ENCODE measurements around the gene WWC2. TPM values are rescaled to one million over a fixed set of nuclear protein-coding genes. Genes with fewer than 3 reads are reported as not detected.

WWC2 gene
- total and polyA plus RNA-seq, 2 donors (not counting 3 experiments of a cell fraction or from before 2014, with no cell fraction given) = 12.9 to 52.2 TPM

DNA sequence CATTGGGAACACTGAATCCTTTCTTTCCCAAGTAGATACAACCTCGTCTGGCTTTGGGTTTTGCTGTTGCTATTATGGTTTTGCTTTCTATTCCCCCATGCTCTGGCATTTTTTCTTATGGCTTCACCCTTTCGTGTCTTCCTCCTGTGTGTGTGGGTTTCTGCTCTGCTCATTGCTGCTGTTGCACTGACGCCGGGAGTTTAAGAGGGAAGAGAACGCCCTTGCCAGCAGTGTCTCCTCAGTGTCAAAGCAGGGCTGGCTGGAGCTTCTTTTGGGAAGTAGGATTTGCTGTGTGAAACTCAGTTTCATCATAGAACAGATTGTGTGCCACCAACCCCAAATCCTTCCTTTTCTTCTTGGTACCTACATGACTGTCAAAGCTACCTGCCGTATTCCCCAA lies 157.3 kb downstream of the WWC2 start:
- no peak overlapping the region for H3K27ac ChIP-seq (ENCODE audit: insufficient read depth, low read depth, low read length)
- CTCF ChIA-PET = interaction anchor here (0.5 to 9.6 kb wide), 33 partner anchors 8 to 348 kb away, joined by 3 to 228 read pairs (median 4); partner anchors contain the start of gene WWC2
- H3K27me3 ChIP-seq (ENCODE audit: control insufficient read depth in 2 of 2, insufficient read depth in 2 of 2, low read length in 2 of 2) = no peaks in the 10 kb centered on the region
- no peak overlapping the region for H3K4me3 ChIP-seq (replicated peaks in 1 of 3; ENCODE audit: insufficient read depth in 1 of 3, low read depth in 1 of 3, low read length in 3 of 3)
- no peak overlapping the region for H3K9ac ChIP-seq (replicated peaks; ENCODE audit: extremely low read depth, insufficient read depth, low read length)
- dilution Hi-C loops (cut with MboI; ENCODE audit: extremely low pct_ligation_motif_present, low sequenced_read_pairs) (loop anchor here (10.0 to 25.0 kb wide), 2 partner anchors 162 to 344 kb away; partner anchors contain the start of genes DCTD and WWC2), intact Hi-C loops (cut with micrococcal nuclease) (loop anchor here (1.0 kb wide), 3 partner anchors 157 to 318 kb away; partner anchors contain the start of gene WWC2)
- no peaks in the 10 kb centered on the region for H4K20me1 ChIP-seq (replicated peaks; ENCODE audit: control insufficient read depth, extremely low read depth, insufficient read depth, low read length)
- no TSS peak for BruUV-seq (replicated peaks)
- FAIRE-seq (peak; percentile 21), DNase-seq (ENCODE audit: low read depth, low spot score) (no peak)
- no peaks in the 10 kb centered on the region for H3K9me1 ChIP-seq (replicated peaks; ENCODE audit: control insufficient read depth, extremely low read depth, insufficient read depth, low read length)
- peaks cover 2 to 19% of the 10 kb centered on the region in 2 experiments for H3K36me3 ChIP-seq (ENCODE audit: control insufficient read depth in 2 of 2, extremely low read depth in 1 of 2, insufficient read depth in 2 of 2, low read length in 2 of 2)
- H2AFZ ChIP-seq (ENCODE audit: low read depth, low read length) = no peak overlapping the region
- no peaks in the 10 kb centered on the region for H3K4me1 ChIP-seq (ENCODE audit: control insufficient read depth, extremely low read depth, insufficient read depth, low read length)
- POLR2A ChIA-PET = no interaction called here
- no peaks in the 10 kb centered on the region for H3K79me2 ChIP-seq (ENCODE audit: control insufficient read depth, insufficient read depth, low read length)
- no peak overlapping the region for H3K4me2 ChIP-seq (ENCODE audit: insufficient read depth, low read length)
- no peaks in the 10 kb centered on the region for H3K9me3 ChIP-seq (replicated peaks; ENCODE audit: control insufficient read depth, insufficient read depth, low read length)
- TF ChIP-seq MYC (IDR thresholded peaks at IDR 0.05; ENCODE audit: low read depth, low read length) = no peak
- no peak for TF ChIP-seq POLR2AphosphoS5 (IDR thresholded peaks at IDR 0.05; ENCODE audit: insufficient read depth, low read depth, low read length)
- no peak for TF ChIP-seq EZH2 (IDR thresholded peaks at IDR 0.05; ENCODE audit: borderline replicate concordance, low read depth, low read length, severe bottlenecking)
- TF ChIP-seq GATA2 (IDR thresholded peaks at IDR 0.05; ENCODE audit: insufficient read depth, insufficient read length, low read depth, low read length) = no peak
- no peak for TF ChIP-seq JUN (IDR thresholded peaks at IDR 0.05; ENCODE audit: borderline replicate concordance, insufficient read depth, insufficient read length, low read depth)
- TF ChIP-seq, protein P1, sequence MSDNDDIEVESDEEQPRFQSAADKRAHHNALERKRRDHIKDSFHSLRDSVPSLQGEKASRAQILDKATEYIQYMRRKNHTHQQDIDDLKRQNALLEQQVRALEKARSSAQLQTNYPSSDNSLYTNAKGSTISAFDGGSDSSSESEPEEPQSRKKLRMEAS (IDR thresholded peaks at IDR 0.05; ENCODE audit: insufficient read depth, insufficient read length) = no peak
- TF ChIP-seq POLR2A (IDR thresholded peaks at IDR 0.05; ENCODE audit: low read depth, low read length) = no peak
- TF ChIP-seq, protein P2, sequence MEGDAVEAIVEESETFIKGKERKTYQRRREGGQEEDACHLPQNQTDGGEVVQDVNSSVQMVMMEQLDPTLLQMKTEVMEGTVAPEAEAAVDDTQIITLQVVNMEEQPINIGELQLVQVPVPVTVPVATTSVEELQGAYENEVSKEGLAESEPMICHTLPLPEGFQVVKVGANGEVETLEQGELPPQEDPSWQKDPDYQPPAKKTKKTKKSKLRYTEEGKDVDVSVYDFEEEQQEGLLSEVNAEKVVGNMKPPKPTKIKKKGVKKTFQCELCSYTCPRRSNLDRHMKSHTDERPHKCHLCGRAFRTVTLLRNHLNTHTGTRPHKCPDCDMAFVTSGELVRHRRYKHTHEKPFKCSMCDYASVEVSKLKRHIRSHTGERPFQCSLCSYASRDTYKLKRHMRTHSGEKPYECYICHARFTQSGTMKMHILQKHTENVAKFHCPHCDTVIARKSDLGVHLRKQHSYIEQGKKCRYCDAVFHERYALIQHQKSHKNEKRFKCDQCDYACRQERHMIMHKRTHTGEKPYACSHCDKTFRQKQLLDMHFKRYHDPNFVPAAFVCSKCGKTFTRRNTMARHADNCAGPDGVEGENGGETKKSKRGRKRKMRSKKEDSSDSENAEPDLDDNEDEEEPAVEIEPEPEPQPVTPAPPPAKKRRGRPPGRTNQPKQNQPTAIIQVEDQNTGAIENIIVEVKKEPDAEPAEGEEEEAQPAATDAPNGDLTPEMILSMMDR (IDR thresholded peaks at IDR 0.05; ENCODE audit: extremely low read depth in 1 of 2, insufficient read depth in 1 of 2, low read depth in 1 of 2, low read length in 2 of 2) = no peak
- no peak for TF ChIP-seq FOS (IDR thresholded peaks at IDR 0.05; ENCODE audit: borderline replicate concordance, insufficient read depth, low read length)

Data from endothelial cell of umbilical vein (primary cell).